Measurements from ENCODE around the gene PCTP.

DNA sequence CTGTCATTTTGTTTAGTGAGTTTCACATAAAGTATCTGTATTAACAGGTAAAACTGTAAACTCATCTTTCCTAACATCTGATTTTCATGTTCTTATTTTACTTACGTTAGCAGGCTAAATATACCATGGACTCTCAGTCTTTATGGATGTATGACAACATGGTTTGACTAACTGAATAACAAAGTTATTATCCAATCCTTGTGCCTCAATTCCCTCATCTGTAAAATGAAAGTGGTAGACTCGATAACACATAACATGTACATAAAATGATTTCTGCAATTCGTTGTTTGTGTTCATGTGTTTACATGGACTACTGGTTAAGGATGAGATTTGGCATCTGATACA is 9.5 kb upstream of the PCTP start:
- no peak for TF ChIP-seq CTCF (conservative IDR thresholded peaks at IDR 0.05 in 1 of 2, IDR thresholded peaks at IDR 0.05 in 1 of 2; ENCODE audit: extremely low read depth in 1 of 2, insufficient read depth in 1 of 2, low read depth in 1 of 2, low read length in 2 of 2)
- TF ChIP-seq EZH2 (IDR thresholded peaks at IDR 0.05; ENCODE audit: borderline replicate concordance, low read length): no peak

Measured in mammary epithelial cell (primary cell).